Omental fat pad (tissue), 4 donors: ENCODE measurements around the gene DPP6. TPM values are rescaled to one million over a fixed set of nuclear protein-coding genes. Genes with fewer than 3 reads are reported as not detected.

ENCODE experiments used
- ATAC-seq: fragments of 150-250 bp; one replicate; pipeline ENCODE4 v1.9.1; 2016; ENCODE audit warnings: mild to moderate bottlenecking, moderate library complexity; ENCODE audit not compliant: low FRiP score
- DNase-seq: peaks from one replicate; pipeline ENCODE4 v3.0.0-alpha.2; 2019; ENCODE audit warnings: low spot score
- total RNA-seq, 4 donors: library from RNA; depleted of rRNA; stranded (reverse); fragments of >200 nt; gene quantifications; one replicate each; pipeline ENCODE4 v1.1.0, GENCODE V29; 2016
- TF ChIP-seq, protein P1 (sequence below), 3 donors: fragments of 450-650 bp; IDR thresholded peaks; one replicate each; pipeline ENCODE4 v1.5.1; 2016 to 2017; ENCODE audit warnings: antibody characterized with exemption in 3 of 3, mild to moderate bottlenecking in 3 of 3, moderate library complexity in 2 of 3

DPP6 gene
- total RNA-seq, 4 donors from 2014 or later = 0.13 to 1.8 (median 1.3) TPM

DNA sequence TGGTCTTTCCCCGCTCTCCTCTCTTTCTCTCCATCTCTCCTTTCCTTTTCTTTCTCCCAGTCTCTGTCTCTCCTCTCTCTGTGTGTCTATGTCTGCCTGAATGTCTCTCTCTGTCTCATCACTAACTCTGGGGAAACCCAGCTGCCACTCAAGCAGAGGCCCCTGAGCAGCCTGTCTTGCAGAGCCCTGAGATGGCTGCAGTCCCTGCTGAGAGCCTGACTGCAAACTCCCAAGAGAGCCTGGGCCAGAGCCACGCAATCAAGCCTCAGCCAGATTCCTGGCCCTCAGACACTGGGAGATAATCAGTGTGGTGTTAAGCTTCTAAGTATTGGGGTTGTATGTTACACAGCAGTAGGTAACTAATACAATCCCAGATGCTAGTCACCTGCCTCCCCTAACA is 859.2 kb downstream of the DPP6 start:
- ATAC-seq = no peak
- no peak for DNase-seq
- TF ChIP-seq, protein P1, sequence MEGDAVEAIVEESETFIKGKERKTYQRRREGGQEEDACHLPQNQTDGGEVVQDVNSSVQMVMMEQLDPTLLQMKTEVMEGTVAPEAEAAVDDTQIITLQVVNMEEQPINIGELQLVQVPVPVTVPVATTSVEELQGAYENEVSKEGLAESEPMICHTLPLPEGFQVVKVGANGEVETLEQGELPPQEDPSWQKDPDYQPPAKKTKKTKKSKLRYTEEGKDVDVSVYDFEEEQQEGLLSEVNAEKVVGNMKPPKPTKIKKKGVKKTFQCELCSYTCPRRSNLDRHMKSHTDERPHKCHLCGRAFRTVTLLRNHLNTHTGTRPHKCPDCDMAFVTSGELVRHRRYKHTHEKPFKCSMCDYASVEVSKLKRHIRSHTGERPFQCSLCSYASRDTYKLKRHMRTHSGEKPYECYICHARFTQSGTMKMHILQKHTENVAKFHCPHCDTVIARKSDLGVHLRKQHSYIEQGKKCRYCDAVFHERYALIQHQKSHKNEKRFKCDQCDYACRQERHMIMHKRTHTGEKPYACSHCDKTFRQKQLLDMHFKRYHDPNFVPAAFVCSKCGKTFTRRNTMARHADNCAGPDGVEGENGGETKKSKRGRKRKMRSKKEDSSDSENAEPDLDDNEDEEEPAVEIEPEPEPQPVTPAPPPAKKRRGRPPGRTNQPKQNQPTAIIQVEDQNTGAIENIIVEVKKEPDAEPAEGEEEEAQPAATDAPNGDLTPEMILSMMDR (IDR thresholded peaks at IDR 0.05) = no peak

DNA sequence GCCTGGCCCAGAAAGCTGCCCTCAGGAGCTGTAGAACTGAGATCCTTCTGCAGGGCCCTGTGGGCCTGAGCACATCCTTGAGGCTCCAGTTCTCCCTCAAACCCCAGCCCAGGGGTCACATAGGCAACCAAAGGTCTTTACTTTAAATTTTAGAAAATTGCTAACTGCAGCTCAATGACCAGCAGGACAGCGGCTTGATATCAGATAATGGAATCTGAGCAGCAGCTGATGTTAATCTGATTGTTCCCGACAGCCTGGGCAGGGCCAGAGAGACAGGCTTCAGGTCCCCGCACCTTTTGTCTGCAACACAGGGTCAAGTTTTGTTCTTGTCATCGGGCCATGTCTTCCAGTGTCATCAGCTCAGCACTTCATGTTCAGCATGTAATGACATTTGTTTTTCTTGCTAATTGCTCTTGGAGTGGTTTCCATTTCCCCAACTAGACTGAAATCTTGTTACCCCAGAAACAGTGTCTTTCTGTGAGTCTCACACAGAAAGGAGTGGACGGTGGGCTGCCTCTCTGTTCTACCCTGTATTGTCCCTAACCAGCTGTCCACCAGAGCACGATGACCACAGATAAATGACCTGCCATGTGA is 859.8 kb downstream of the DPP6 start:
- DNase-seq (no peak), ATAC-seq (no peak)
- TF ChIP-seq, protein P1 (IDR thresholded peaks at IDR 0.05) = no peak

DNA sequence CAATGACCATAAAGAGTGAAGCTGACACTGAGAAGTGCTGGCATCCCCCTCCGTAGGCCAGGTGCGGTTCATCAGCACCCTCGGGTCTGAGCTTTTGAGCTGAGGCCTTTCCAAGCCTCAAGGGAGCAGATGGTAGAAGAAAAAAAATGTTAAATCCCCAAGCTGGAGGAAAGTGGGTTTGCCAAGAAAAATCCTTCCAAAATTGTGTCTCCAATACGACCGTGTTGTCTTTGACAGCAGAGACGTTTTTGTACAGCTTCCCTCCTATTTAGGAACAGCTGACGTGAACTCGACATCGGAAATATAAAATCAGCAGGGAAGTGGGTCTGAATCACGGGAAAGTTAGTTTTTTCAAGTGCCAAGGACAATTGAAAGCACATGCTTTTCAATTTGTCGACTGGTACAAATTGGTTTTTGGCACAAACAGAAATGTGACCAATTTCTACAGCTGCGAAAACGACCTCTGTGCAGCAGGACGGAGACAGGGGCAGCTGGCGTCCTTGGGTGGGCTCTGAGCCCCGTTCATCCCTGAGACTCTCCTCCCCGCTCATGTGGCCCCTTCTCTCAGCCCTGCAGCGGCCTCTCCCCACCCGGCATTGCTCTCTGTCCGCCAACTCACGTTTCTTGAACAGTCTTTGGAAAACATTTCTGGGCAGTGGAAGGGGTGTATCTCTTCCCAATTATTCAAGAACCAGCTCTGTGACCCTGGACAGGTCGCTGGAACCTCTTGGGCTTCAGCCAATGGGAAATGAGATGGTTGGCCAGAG is 860.9 kb downstream of the DPP6 start:
- ATAC-seq (no peak), DNase-seq (no peak)
- TF ChIP-seq, protein P1 (IDR thresholded peaks at IDR 0.05) = no peak

DNA sequence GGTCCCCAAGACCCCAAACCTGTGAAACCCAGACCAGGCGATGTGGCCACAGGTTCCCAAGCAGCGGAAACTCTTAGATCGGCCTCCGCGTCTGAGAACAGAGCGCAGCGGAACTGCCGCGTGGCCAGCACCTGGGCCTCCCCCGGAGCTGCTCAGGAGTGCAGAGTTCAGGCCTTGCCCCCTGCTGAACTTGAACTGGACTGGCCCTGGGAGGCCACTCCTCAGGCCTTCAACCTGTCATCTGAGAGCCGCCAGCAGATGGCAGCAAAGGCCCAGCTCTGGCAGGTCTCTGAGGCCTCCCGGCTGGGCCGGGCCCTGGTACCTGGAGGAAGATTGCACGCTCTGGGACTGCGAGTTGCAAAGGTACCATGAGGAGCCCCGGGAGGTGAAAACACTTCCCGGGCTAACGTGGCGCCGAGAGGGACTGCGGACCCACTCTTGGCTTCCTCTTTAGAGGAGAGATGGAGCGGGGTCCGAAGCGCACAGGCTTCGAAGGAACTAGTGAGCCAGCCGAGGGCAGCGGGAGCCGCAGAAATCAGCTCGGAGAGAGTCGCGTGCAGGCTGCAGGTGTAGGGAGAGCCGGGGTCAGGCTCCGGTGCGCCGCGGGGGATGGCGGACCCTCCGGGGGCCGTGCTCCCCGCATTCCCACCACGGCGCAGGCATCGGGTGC is 861.6 kb downstream of the DPP6 start:
- DNase-seq = peak; percentile 94
- TF ChIP-seq, protein P1 (IDR thresholded peaks at IDR 0.05) = peak in 1 of 3 donors; percentile 36
- peak; percentile 86 for ATAC-seq

DNA sequence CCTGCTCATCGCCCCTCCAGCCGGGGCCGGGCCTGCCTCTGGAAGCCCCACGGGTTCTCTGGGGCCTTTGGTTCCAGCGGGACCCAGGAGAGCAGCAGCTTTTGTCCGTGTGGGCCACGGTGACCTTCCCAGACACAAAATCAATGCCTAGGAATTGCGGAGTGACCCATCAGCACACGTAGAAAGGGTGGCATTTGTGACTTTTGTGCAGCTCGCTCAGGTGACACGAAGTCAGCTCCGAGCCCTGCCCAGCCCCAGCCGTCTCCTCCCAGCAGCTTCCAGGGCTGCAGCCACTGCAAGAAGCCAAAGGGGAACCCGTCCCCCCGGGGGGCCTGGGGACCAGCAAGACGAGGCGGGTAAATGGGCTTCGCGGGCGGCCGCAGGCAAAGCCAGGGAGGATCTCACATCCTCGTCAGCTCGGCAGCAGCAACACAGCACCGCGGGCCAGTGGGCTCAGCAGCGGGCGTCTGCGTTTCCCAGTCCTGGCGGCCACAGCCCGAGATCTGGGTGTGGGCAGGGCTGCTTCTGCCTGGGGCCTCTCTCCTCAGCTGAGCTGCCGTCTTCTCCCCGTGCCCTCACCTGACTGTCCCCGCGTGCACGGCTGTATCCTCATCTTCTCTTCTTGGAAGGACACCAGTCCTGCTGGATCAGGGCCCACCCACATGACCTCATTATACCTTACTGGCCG is 862.3 kb downstream of the DPP6 start:
- ATAC-seq = no peak
- TF ChIP-seq, protein P1 (IDR thresholded peaks at IDR 0.05) = no peak
- no peak for DNase-seq

DNA sequence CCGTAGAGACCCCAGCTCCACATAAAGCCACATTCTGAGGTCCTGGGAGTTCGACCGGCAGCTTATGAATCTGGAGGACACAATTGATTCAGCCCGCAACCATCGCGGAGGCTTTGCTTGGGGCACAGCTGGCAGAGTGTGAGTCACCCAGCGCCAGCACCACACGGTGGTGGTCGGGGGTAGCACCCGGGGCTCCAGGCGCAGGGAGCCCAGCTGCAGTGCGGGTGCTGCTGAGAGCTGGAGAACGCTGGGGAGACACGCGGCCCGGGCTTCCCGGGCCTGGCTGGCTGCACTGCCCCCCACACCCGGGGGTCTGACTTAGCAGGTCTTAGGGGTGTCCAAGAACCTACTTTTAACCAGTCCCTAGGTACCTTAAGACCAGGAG is 862.8 kb downstream of the DPP6 start:
- TF ChIP-seq, protein P1 (IDR thresholded peaks at IDR 0.05) = no peak
- ATAC-seq (no peak), DNase-seq (no peak)
